ENCODE results near the gene MRNIP.

Gene MRNIP

DNA sequence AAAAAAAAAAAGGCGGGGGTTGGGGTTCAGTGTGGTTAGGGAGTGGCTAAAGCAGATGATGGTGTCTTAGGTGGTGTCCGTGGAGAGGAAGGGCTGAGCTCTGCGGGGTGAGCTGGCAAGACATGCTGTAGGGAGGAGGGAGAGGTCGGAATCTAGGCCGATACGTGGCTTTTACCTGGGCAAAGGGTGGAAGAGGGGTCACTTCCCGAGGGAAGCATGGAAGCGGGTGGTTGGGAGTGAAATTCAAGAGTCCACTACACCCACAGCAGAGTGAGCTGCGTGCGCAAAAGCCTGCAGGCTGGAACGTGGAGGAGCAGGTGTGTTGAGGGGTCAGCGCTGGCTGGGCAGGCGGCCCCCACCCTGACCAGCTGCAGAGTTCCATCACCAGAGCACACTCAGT is 31.3 kb upstream of the MRNIP start:
- no peak for DNase-seq (ENCODE audit: extremely low read depth in 1 of 2, low read depth in 1 of 2)

DNA sequence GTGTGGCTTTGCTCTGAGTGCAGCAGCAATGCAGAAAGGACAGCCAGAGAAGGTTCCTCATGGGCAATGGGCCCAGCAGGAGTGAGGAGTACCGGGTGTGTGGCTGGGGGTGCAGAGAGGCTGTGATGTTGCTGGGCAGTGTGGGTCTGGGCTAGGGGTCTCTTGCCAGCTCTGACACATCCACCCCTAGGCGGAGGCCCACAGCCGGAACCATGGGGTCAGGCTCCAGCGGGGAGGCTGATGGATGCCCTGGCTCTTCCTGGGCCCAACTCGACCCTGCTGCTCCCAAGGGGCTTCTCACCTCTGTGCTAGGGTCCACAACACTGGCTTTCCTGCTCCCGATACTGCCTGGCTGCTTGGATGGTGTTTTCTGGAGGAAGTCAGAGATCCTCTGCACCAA is 29.2 kb upstream of the MRNIP start:
- no peak for DNase-seq (ENCODE audit: extremely low read depth in 1 of 2, low read depth in 1 of 2)

DNA sequence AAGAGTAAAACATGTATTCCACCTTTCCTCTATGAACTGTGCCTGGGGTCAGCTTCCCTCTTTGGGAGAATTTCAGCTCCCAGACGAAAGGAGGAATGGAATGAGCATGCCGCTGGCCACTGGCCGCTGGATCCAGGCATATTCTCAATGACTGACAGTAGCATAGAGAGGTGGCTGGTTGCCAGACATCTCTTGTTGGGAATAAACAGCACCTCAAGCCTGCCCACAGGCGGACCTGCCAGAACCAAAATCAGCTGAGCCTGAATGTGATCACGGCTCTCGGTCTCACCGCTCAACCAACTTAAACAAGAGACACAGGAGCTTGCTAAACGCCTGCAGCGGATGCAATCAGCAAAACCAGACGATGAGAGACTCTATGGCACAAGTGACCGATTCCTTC is 28.5 kb upstream of the MRNIP start:
- DNase-seq (ENCODE audit: extremely low read depth in 1 of 2, low read depth in 1 of 2): no peak

DNA sequence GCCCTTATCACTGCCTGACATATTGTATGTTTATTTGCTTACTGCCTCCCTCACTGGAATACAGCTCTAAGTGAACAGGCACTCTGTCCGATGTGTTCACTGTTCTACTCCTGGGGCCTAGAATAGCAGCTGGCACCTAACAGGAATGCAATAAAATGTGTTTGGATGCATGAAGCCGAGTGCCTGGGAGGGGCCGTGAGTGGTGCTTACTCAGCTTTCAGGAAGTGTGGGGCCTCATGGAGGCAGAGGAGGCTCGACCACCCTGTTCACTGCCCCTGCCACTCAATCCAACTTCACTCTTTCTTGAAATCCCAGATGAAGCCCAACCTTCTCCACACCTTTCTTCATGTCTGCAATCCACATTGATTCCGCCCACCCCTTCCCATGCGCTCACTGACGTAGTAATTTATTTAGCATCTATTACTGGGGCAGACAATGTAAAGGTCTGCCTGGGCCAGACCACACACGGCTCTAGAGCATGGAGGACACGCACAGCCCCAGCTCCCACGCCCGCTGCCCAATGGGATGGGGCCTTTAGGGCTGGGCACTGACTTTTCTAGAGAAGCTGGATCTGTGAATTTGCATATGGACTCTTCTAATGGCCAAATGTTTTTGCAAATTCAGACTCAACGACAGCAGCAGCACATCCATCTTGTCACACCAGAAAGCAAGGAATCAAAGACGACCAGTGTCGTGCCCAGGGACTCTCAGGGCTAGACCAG is 27.7 kb upstream of the MRNIP start:
- no peak for DNase-seq (ENCODE audit: extremely low read depth in 1 of 2, low read depth in 1 of 2)

DNA sequence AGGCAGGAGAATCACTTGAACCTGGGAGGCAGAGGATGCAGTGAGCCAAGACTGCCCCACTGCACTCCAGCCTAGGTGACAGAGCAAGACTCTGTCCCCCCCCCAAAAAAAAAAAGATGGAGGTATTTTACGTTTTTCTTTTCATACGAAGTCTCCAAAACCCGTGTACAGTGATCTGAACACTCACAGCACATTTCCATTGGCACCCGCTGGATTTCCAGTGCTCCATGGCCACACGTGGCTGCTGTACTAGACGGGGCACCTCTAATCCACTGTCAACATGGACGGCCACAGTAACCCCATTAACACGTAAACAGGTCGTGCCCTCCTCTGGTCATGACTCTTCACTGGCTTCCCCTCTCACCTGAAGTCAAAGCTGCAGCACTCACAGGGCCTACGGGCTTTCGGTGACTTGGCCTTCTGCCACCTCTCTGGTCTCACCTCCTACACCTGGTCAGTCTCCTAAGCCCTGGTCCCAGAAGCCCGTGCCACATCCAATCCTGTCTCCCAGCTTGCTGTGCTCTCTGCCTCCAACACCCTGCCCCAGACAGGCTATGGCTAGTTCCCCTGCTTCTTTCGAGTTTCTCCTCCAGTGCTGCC is 27.0 kb upstream of the MRNIP start:
- DNase-seq (ENCODE audit: extremely low read depth in 1 of 2, low read depth in 1 of 2): no peak

DNA sequence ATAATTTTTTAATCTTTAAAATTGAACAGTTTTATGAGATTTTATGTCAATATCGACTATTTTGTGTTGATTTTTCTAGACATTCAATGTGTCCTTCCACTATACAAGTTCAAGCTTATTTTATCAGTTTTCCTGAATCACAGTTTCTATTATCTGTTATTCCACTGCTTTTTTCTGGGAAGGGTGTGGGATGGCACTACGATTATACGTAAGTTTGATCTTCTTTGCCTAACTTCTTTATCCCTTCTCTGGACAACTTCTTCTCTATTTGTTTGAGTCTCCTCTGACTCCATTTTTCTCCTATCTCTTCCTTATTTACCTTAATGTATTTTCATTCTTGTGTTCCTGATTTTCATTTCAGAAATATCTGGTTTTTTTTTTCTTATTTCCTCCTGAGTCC is 24.5 kb upstream of the MRNIP start:
- no peak for DNase-seq (ENCODE audit: extremely low read depth in 1 of 2, low read depth in 1 of 2)

DNA sequence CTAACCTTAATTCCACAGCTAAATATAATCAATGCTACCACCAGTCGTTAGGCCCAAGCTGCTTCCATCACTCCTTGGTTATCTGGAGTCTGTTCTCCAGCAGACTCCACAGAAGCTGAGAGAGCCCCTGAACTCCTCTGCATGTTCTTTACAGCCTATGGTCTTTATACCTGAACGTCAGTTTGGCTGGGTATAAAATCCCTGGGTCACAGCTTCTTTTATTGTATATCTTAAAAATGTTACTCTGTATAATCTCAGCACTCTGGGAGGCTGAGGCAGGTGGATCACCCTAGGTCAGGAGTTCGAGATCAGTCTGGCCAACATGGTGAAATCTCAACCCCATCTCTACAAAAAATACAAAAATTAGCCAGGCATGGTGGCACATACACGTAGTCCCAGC is 23.7 kb upstream of the MRNIP start:
- no peak for DNase-seq (ENCODE audit: extremely low read depth in 1 of 2, low read depth in 1 of 2)

DNA sequence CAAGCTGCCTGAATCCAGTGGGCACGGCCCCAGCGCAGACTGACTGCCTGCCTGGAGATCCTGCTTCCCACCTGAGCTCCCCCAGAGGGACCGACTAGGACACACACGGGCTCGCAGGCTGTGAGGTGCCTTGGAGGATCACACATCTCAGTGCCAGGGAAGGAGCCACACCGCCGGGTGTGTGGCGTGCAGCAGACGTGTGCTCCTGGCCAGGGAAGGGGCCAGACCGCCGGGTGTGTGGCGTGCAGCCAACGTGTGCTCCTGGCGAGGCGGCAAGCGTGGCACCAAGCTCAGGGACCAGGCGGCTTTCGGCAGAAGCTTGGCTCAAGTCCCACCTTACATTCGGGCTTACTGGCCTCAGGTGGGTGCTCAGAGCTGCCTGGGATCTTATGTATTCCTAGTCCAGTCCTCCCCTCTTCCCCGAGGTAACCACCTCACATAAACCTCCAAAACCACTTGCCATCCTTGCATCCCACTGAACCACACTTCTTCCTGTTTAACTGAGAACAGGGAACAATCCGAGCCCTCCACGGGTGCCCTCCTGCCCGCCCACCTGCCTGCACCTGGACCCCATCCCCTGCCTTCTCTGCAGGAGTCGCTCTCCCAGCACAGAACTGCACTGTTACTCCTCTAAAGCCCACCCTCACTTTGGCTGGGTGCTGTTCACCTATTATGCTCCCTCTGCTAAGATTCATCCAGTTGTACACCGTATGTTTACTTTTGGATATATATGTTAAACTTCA is 22.4 kb upstream of the MRNIP start:
- no peak for DNase-seq (ENCODE audit: extremely low read depth in 1 of 2, low read depth in 1 of 2)

DNA sequence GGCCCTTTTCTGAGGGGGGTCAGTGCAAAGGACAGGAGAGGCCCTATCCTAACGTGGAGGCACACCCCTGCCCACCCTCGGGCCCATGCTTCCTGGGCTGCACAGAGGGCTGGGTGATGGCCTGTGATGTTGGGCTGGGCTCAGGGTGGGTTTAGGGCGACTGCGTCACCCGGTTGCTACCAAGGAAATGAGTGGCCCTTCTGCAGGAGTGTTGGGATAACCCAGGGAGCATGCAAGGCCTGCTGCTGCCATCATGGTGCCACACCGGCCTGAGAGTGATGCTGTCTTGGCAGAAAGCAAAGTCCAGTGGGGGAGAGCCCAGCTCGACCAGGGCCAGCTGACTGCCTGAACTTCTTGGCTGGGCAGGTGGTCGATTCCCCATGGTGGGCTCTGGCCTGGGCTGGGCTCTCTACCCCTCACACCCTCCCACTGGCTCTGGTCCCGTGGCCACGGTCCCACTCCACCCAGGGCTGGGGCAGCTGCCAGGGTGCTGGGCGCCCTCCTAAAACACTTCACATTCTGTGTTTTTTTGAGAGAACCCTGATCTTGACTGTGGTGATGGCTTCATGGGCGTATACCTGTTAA is 21.5 kb upstream of the MRNIP start:
- DNase-seq (ENCODE audit: extremely low read depth in 1 of 2, low read depth in 1 of 2): no peak

DNA sequence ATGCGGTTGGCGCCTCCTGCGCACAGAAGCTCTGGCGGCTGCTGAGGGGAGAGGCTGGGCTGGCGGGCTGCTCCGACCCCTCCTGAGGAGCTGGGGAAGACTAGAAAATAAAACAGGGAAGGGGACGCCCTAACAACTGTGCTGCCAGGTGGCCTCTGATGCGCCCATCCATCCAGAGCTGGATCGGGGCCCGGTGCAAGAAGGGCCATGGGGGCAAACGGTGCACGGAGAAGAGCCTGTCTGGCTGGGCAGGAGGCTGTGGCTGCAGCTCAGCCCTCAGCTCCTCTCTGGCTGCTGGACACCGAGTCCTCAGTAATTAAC is 21.0 kb upstream of the MRNIP start:
- DNase-seq (ENCODE audit: extremely low read depth in 1 of 2, low read depth in 1 of 2): no peak

DNA sequence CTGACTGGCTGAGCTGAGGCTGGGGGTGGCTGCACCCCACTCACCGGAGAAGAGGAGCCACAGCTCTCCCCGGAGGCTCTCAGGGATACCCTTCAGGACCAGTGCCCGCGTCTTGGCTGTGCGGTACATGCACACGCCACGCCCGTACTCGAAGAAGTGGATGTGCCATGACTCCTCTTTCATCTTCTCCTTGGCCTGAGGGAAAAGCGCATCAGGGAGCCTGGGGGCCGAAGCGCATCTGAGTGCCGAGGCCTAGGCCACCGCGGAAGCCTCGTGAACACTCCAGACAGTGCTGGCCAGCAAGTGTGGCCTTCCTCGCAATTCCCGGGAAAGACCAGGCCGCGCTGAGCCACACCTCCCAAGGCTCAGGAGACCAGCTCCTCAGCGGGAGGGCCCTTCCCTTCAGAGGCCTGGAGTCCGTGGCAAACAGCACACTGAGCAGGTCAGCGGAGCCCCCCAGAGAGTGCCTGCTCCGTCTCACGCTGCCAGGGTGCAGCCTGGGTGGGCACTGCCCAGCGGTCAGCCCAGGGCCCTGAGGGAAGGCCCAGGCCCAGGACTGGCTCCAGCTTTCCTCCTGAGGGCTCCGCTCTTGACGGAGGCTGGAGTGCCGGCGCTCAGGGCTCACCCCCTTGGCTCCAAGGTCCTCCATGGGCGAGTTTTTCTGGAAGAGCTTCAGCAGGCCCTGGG is 20.5 kb upstream of the MRNIP start:
- no peak for DNase-seq (ENCODE audit: extremely low read depth in 1 of 2, low read depth in 1 of 2)

DNA sequence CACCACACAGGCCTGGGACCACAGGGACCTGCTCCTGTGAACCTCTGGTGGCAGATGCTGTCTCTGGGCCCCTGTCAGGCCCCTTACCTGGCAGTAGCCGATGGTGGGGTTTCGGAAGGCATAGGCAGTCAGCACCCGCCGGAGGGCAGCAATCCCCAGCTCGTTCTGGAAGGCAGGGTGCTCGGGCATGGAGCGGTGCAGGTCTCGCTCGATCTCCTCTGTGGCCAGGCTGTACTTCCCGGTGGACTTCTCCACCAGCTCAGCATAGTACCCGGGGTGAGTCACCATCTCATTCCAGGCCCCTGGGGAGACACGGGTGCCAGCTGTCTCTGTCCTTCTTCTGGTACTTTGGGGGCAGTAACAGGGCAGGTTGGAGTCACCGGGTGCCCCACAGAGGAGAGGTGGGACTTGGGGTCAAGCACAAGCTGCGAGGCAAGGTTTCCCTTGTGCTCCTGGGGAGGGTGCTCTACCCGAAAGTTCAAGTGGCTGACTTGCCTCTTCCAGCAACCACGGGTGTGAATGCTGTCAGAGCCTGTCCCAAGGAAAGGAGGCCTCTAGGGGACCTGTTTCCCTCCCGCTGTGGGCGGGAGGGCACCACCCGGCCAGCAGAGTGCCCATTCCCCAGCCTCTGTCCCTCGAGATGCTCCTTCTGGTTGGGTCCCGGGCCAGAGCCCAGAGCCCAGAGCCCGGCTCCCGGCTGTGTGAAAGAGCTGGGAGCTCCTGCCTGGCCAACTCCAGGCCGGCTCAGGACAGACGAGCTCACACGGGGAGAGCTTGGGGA is 19.8 kb upstream of the MRNIP start:
- no peak for DNase-seq (ENCODE audit: extremely low read depth in 1 of 2, low read depth in 1 of 2)

DNA sequence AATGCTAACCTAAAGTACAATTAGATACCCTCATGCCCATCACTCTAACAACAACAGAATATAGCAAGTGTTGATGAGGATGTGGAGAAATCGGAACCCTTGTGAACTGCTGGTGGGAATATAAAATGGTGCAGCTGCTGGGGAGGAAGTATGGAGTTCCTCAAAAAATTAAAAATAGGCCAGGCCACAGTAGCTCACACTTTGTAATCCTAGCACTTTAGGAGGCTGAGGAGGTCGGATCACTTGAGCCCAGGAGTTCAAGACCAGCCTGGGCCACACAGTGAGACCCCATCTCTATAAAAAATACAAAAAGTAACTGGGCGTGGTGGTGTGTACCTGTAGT is 18.0 kb upstream of the MRNIP start:
- DNase-seq (ENCODE audit: extremely low read depth in 1 of 2, low read depth in 1 of 2): no peak

DNA sequence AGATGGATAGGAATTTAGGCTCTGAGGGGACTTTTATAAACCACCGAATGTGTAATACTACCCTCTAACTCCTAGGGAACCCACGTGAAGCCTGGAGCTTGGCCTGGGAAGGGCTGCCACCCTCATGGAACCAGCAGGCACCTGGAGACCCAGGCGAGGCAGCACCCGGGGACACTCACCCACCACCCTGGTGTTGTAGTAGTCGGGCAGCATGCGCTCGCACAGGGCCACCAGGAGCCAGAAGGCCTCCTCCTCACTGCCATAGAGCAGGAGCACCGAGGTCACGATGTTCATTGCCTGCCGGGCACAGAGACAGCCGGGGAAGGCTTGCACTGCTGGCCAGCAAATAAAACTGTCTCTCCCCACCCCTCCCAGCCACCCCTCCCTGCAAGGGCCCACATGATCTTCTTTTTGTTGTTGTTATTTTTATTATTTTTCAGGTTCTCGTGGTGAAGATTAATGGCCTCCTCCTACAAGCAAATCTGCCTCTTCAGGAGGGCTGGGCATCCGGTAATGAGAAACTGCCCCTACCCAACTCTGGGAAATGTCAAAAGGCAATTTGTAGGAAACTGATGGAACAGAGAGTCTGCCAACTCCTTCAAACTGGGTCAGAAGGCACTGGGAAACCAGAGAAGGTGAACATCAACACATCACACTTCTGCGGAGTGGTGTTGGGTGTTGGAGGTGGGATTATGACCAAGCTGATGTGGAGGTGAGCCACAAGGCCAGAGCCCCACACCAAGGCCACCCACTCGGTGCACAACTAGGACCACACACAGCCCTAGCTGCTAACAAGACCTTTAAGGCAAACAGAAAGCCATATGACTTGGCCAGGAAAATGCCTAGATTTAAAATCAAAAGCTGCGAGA is 17.4 kb upstream of the MRNIP start:
- DNase-seq (ENCODE audit: extremely low read depth in 1 of 2, low read depth in 1 of 2): no peak

DNA sequence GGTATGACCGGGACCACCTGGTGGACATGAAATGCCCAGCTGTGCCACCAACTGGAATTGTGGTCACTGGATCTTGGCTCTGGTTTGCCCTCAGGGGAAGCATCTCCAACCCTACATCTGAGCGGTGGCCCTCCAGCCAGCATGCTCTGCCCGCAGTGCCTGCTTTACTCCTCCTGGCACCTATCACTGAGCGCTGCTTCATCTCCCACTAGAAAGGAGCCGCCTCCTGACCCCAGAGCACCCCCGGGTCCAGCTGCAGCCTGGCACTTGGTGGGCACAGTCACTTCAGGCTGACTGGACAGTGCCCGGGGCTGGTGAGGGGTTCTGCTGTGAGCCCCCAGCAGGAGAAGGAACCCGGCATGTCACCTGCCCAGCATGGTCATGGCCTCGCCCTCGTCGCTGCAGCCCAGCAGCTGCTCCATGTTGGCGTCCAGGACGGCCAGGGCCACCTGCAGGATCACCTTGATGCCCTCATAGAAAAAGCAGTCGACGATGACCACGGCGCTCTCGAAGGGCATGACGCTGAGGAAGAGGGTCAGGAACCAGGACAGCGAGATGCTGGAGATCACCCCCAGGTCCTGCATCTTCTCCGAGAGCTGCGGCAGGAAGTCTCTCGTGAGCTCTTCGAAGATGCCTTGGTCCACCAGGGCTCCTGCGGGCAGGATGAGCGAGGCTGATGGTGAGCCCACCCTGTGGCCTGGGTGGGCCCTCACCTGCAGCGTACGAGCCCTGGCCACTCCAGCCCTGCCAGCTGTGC is 16.1 kb upstream of the MRNIP start:
- DNase-seq (ENCODE audit: extremely low read depth in 1 of 2, low read depth in 1 of 2): no peak

DNA sequence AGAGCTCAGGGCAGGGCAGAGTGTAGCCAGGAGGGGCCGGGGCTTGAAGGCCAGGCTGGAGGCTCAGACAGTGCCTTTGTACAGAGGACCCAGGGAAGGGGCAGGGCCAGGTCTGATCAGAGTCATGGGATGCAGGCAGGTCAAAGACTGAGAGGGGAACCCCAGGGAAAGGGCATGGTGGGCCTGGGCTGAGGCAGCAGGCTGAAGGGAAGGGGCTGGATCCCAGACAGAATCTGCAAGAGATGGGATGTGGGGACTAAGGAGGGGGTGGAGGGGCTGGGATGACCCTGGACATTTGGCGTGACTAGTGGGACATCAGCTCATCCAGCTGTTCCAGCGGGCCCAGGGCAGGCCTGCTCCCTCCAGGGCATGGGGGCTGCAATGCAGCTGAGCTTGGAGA is 15.5 kb upstream of the MRNIP start:
- DNase-seq (ENCODE audit: extremely low read depth in 1 of 2, low read depth in 1 of 2): no peak

DNA sequence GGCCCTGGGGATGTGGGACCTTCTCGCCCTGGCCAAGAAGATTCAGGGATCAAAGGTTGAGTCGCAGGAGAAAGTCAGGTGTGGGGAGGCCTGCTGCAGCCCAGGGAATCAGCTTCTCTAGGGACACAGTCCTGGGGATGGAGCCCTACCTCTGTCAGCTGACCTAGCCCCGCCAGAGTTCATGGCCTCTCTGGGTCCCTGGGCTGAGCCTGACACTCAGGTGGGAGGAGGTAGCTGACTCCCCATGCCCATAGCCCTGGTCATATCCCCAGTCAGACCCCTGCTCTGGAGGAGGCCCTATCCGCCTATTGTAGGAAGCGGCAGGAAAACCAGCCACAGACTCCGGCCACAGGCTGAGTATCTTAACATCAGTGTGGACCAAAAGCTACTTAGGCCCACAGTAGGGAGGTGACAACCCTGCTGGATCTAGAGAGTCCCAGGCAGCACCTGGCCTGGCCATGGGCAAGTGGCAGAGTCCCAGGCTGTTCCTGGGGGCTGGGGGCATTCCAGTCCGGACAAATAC is 15.0 kb upstream of the MRNIP start:
- DNase-seq (ENCODE audit: extremely low read depth in 1 of 2, low read depth in 1 of 2): no peak

DNA sequence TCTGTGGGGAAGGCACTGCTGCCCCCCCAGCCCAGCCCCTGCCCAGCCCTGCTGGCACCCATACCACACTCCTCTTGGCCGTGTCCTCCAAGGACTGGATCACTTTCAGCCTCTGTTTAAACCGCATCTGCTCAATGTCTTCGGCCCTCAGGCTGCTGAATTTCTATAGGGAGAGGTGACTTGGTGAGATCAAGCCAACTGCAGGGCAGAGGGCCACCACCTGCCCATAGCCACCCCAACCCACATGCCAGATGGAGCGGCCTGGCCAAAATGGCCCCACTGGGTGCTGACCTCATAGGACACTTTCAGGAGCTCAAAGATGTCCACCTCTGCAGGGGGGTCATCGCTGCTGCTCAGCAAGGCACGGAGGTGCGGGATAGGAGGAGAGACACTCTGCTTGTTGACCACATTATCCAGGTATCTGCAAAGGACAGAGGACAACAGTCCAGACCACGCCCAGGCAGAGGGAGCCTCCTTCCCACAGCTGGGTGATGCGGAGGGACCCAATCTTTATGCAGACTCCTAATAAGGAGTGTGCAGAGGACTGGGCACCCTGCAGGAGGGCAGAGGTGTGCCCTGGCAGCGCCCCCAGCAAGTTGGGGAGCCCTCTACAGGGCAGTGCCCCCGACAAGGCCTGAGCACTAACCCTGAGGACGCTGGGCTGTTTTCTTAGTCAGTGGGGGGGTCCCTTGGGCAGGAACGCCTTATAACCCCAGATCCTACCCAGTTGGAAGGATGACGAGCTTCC is 14.4 kb upstream of the MRNIP start:
- DNase-seq (ENCODE audit: extremely low read depth in 1 of 2, low read depth in 1 of 2): no peak
